Neural progenitor cell (in vitro differentiated cells): ENCODE results near the gene MRTO4. TPM values are rescaled to one million over a fixed set of nuclear protein-coding genes. Genes with fewer than 3 reads are reported as not detected.
"Not testable (repeated sequence)": the region's sequence is repeated elsewhere in the genome, so short reads cannot be mapped to it uniquely, and the experiment has no call there.

ENCODE experiments used
- DNase-seq: peaks from one replicate; pipeline ENCODE4 v3.0.0-alpha.2; 2016; ENCODE audit warnings: low spot score
- H2AFZ ChIP-seq: fragments of 200-600 bp; sonication (generic); replicated peaks from 2 replicates; pipeline ENCODE4 v1.6.1; 2016; ENCODE audit warnings: antibody characterized with exemption
- H3F3A ChIP-seq: fragments of 200-600 bp; sonication (generic); 2 replicates; pipeline ENCODE4 v1.6.1; 2016; ENCODE audit warnings: antibody characterized with exemption, low read depth
- H3K27ac ChIP-seq: fragments of 200-600 bp; sonication (generic); 2 replicates; pipeline ENCODE4 v1.5.1; 2016; ENCODE audit warnings: mild to moderate bottlenecking
- H3K27me3 ChIP-seq: fragments of 200-600 bp; sonication (generic); 2 replicates; pipeline ENCODE4 v1.6.1; 2016; ENCODE audit warnings: mild to moderate bottlenecking, moderate library complexity
- H3K36me3 ChIP-seq: fragments of 200-600 bp; sonication (generic); 2 replicates; pipeline ENCODE4 v1.5.1; 2016
- H3K4me1 ChIP-seq: fragments of 200-600 bp; sonication (generic); 2 replicates; pipeline ENCODE4 v1.6.1; 2016; ENCODE audit warnings: mixed run types
- H3K4me2 ChIP-seq: fragments of 200-600 bp; sonication (generic); 2 replicates; pipeline ENCODE4 v1.6.1; 2016
- H3K4me3 ChIP-seq: fragments of 200-600 bp; sonication (generic); 2 replicates; pipeline ENCODE4 v1.5.1; 2016
- H3K79me2 ChIP-seq: fragments of 200-600 bp; sonication (generic); 2 replicates; pipeline ENCODE4 v1.6.1; 2016; ENCODE audit warnings: low read depth
- H3K9ac ChIP-seq: fragments of 200-600 bp; sonication (generic); 2 replicates; pipeline ENCODE4 v1.6.1; 2016
- H3K9me3 ChIP-seq: fragments of 200-600 bp; sonication (generic); 2 replicates; pipeline ENCODE4 v1.5.1; 2016; ENCODE audit warnings: low read depth
- H4K20me1 ChIP-seq: fragments of 200-600 bp; sonication (generic); 2 replicates; pipeline ENCODE4 v1.6.1; 2016; ENCODE audit warnings: low read depth
- H3K27ac Mint-ChIP-seq: 3 replicates; pipeline ENCODE4 v1.8.0; 2021; ENCODE audit warnings: mixed read lengths
- H3K27me3 Mint-ChIP-seq: 2 replicates; pipeline ENCODE4 v1.8.0; 2022; ENCODE audit warnings: low read depth, mild to moderate bottlenecking, inconsistent platforms, moderate library complexity, mixed read lengths; ENCODE audit not compliant: insufficient read depth
- H3K36me3 Mint-ChIP-seq: 3 replicates; pipeline ENCODE4 v1.8.0; 2021; ENCODE audit warnings: mixed read lengths
- H3K4me1 Mint-ChIP-seq: 3 replicates; pipeline ENCODE4 v1.8.0; 2021; ENCODE audit warnings: mixed read lengths
- H3K4me3 Mint-ChIP-seq: 3 replicates; pipeline ENCODE4 v1.8.0; 2021; ENCODE audit warnings: mild to moderate bottlenecking, moderate library complexity, mixed read lengths
- H3K9me3 Mint-ChIP-seq: 3 replicates; pipeline ENCODE4 v1.8.0; 2020; ENCODE audit warnings: mixed read lengths
- EZH2 ChIP-seq: fragments of 200-600 bp; sonication (generic); IDR thresholded peaks from 2 replicates; pipeline ENCODE4 v1.6.1; 2017; ENCODE audit warnings: antibody characterized with exemption, mild to moderate bottlenecking, moderate library complexity
- EZH2phosphoT487 ChIP-seq: fragments of 200-600 bp; sonication (generic); IDR thresholded peaks from 2 replicates; pipeline ENCODE4 v1.6.1; 2017; ENCODE audit warnings: antibody characterized with exemption
- total RNA-seq: library from RNA; depleted of rRNA; stranded (reverse); fragments of >200 nt; gene quantifications from 2 replicates; pipeline ENCODE4 v1.2.3, GENCODE V29; 2015; ENCODE audit warnings: low replicate concordance
- TF ChIP-seq, protein P1 (sequence below): fragments of 200-600 bp; sonication (generic); IDR thresholded peaks from 2 replicates; pipeline ENCODE4 v1.5.1; 2017; ENCODE audit warnings: antibody characterized with exemption, mild to moderate bottlenecking

The MRTO4 gene
- total RNA-seq, 1 donor from 2014 or later, result 23.2 TPM

DNA sequence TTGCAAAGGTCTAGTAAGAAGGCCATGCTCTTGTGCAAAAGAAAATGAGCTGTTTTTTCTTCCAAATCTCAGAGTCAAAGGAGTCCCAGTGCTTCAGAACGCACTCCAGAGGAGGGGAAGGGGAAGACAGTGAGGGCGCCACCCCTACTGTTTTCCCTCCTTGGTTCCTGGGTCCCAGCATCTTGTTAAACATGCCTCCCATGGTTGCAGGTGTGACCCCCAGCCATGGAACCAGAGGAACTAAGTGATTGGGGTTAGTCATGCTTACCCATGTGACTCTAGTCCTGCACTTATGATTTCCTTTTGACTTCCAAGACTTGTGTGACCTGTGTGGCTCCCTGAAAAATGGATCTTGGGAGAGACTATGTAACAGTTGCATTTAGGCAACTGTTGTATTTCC is 43.0 kb downstream of the MRTO4 start:
- Histone ChIP-seq H3K27me3 (peaks cover 12% of the 10 kb centered on the region), H4K20me1 (no peaks in the 10 kb centered on the region), H3K4me1 (no peaks in the 10 kb centered on the region), H3K9ac (no peak overlapping the region), H2AFZ (no peak overlapping the region), H3K4me3 (no peak overlapping the region), H3K79me2 (no peaks in the 10 kb centered on the region), H3K27ac (no peak overlapping the region), H3K36me3 (no peaks in the 10 kb centered on the region), H3K9me3 (peaks cover 10% of the 10 kb centered on the region), H3K4me2 (no peak overlapping the region), H3F3A (no peaks in the 10 kb centered on the region)
- peaks cover 55% of the 10 kb centered on the region for H3K36me3 Mint-ChIP-seq
- TF ChIP-seq, protein P1, sequence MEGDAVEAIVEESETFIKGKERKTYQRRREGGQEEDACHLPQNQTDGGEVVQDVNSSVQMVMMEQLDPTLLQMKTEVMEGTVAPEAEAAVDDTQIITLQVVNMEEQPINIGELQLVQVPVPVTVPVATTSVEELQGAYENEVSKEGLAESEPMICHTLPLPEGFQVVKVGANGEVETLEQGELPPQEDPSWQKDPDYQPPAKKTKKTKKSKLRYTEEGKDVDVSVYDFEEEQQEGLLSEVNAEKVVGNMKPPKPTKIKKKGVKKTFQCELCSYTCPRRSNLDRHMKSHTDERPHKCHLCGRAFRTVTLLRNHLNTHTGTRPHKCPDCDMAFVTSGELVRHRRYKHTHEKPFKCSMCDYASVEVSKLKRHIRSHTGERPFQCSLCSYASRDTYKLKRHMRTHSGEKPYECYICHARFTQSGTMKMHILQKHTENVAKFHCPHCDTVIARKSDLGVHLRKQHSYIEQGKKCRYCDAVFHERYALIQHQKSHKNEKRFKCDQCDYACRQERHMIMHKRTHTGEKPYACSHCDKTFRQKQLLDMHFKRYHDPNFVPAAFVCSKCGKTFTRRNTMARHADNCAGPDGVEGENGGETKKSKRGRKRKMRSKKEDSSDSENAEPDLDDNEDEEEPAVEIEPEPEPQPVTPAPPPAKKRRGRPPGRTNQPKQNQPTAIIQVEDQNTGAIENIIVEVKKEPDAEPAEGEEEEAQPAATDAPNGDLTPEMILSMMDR, result no peak
- TF ChIP-seq EZH2, result no peak
- TF ChIP-seq EZH2phosphoT487, result no peak
- H3K27ac Mint-ChIP-seq, result no peak overlapping the region
- peaks cover 41% of the 10 kb centered on the region for H3K9me3 Mint-ChIP-seq
- no peak overlapping the region for H3K4me3 Mint-ChIP-seq
- no peak for DNase-seq
- H3K4me1 Mint-ChIP-seq, result no peaks in the 10 kb centered on the region
- peaks cover 3% of the 10 kb centered on the region for H3K27me3 Mint-ChIP-seq

DNA sequence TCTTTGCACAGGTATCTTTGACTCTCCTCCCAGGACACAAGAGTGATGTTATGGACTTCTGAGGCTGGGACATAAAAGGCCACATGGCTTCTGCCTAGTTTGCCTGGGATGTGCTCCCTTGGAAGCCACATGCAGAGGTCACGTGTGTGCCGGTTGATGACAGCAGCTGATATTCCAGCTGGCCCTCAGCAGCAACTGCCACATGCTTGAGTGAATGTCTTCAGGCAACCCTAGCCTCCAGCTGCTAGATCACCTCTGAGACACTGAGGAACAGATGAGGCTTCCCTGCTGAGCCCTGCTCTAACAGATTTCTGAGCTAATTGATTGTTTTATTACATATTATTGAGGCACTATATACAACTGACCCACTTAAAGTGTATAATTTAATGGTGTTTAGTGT is 48.6 kb downstream of the MRTO4 start:
- DNase-seq, result no peak
- Mint-ChIP-seq H3K27ac (no peak overlapping the region), H3K36me3 (peaks cover 49% of the 10 kb centered on the region)

DNA sequence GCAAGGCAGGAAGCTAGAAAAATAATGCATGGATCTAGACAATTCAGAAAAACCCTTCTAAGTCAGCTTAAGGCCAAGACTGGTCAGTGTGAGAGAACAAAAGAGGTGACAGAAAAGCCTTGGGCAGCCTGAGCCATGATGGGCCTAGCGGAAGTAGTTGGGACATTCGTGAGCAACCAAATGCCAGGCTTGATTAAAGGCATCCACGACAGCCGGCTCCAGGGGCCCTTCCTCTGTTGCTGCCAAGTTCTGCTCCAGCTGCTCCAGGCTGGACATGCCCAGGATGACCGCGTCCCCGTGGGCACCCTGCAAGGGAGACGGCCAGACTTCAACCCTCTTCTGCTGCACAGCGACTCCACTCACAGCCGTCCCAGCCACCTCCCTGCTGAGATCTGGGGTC is 52.5 kb downstream of the MRTO4 start:
- not testable (repeated sequence) for H3K4me1 Mint-ChIP-seq, H3K9me3 ChIP-seq, H3K4me3 Mint-ChIP-seq, H3K9me3 Mint-ChIP-seq, H3K4me1 ChIP-seq, H2AFZ ChIP-seq, H4K20me1 ChIP-seq, H3K79me2 ChIP-seq, H3K4me3 ChIP-seq, H3K27ac ChIP-seq, H3K4me2 ChIP-seq, H3K27me3 ChIP-seq, H3F3A ChIP-seq, H3K9ac ChIP-seq, H3K27ac Mint-ChIP-seq, H3K27me3 Mint-ChIP-seq, DNase-seq, H3K36me3 ChIP-seq
- peaks cover 45% of the 10 kb centered on the region for H3K36me3 Mint-ChIP-seq

More for the DNA sequence above, 48.6 kb downstream of the MRTO4 start:
- Histone ChIP-seq H3K9me3 (peaks cover under 1% of the 10 kb centered on the region), H3K4me3 (no peak overlapping the region), H3F3A (no peaks in the 10 kb centered on the region), H3K4me2 (no peak overlapping the region), H4K20me1 (no peaks in the 10 kb centered on the region), H3K4me1 (no peaks in the 10 kb centered on the region), H3K27ac (no peak overlapping the region), H3K9ac (no peak overlapping the region), H3K36me3 (no peaks in the 10 kb centered on the region), H3K79me2 (no peaks in the 10 kb centered on the region), H2AFZ (no peak overlapping the region), H3K27me3 (no peaks in the 10 kb centered on the region)
- peaks cover 10% of the 10 kb centered on the region for H3K9me3 Mint-ChIP-seq
- TF ChIP-seq EZH2phosphoT487, result no peak
- TF ChIP-seq EZH2, result no peak
- TF ChIP-seq, protein P1, result no peak
- peaks cover under 1% of the 10 kb centered on the region for H3K27me3 Mint-ChIP-seq
- no peaks in the 10 kb centered on the region for H3K4me1 Mint-ChIP-seq
- H3K4me3 Mint-ChIP-seq, result no peak overlapping the region

DNA sequence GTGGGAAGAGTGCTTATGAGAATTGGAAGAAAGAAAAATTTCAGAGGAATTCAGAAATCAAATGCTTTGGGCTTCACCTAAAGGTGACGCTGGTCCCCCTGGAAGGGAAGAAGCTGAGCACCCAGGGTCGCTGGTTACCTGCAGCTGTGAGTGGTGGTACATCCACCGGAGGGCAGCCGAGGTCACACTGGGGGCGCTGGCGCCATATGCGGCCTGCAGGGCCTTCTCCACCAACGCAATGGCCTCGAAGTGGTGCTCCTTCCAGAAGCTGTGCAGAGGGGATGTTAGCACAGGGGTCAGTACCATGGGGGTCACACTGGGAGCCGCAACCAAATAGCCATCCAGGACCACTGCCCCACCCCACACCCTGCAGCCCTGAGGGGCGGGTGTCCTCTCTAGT is 54.3 kb downstream of the MRTO4 start:
- peaks cover 20% of the 10 kb centered on the region for H3K79me2 ChIP-seq
- no peaks in the 10 kb centered on the region for H3K36me3 ChIP-seq
- peaks cover 23% of the 10 kb centered on the region for H4K20me1 ChIP-seq
- no peak overlapping the region for H3K4me3 Mint-ChIP-seq
- no peaks in the 10 kb centered on the region for H3F3A ChIP-seq
- peaks cover 4% of the 10 kb centered on the region for H3K4me1 ChIP-seq
- peaks cover 17% of the 10 kb centered on the region for H3K4me1 Mint-ChIP-seq
- H3K9me3 ChIP-seq, result no peaks in the 10 kb centered on the region
- no peak for DNase-seq
- no peak overlapping the region for H3K4me2 ChIP-seq
- H3K27ac Mint-ChIP-seq, result no peak overlapping the region
- H3K36me3 Mint-ChIP-seq, result peaks cover 35% of the 10 kb centered on the region
- H3K9me3 Mint-ChIP-seq, result no peaks in the 10 kb centered on the region
- H2AFZ ChIP-seq, result no peak overlapping the region
- TF ChIP-seq EZH2 (no peak), EZH2phosphoT487 (no peak)
- TF ChIP-seq, protein P1, result no peak
- H3K27me3 Mint-ChIP-seq, result peaks cover 3% of the 10 kb centered on the region
- H3K4me3 ChIP-seq, result no peak overlapping the region
- H3K27me3 ChIP-seq, result no peaks in the 10 kb centered on the region
- H3K9ac ChIP-seq, result no peak overlapping the region
- H3K27ac ChIP-seq, result no peak overlapping the region
